HG02759 (cell line): ENCODE results near the gene AXIN1.
"Not testable (repeated sequence)": the region's sequence is repeated elsewhere in the genome, so short reads cannot be mapped to it uniquely, and the experiment has no call there.

ENCODE experiments used
- ATAC-seq: cut with Tn5 transposase; IDR thresholded peaks from one replicate; pipeline ENCODE4 v1.9.1; 2021; ENCODE audit warnings: mild to moderate bottlenecking, moderate library complexity; ENCODE audit not compliant: unreplicated experiment

The AXIN1 gene, protein sequence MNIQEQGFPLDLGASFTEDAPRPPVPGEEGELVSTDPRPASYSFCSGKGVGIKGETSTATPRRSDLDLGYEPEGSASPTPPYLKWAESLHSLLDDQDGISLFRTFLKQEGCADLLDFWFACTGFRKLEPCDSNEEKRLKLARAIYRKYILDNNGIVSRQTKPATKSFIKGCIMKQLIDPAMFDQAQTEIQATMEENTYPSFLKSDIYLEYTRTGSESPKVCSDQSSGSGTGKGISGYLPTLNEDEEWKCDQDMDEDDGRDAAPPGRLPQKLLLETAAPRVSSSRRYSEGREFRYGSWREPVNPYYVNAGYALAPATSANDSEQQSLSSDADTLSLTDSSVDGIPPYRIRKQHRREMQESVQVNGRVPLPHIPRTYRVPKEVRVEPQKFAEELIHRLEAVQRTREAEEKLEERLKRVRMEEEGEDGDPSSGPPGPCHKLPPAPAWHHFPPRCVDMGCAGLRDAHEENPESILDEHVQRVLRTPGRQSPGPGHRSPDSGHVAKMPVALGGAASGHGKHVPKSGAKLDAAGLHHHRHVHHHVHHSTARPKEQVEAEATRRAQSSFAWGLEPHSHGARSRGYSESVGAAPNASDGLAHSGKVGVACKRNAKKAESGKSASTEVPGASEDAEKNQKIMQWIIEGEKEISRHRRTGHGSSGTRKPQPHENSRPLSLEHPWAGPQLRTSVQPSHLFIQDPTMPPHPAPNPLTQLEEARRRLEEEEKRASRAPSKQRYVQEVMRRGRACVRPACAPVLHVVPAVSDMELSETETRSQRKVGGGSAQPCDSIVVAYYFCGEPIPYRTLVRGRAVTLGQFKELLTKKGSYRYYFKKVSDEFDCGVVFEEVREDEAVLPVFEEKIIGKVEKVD

DNA sequence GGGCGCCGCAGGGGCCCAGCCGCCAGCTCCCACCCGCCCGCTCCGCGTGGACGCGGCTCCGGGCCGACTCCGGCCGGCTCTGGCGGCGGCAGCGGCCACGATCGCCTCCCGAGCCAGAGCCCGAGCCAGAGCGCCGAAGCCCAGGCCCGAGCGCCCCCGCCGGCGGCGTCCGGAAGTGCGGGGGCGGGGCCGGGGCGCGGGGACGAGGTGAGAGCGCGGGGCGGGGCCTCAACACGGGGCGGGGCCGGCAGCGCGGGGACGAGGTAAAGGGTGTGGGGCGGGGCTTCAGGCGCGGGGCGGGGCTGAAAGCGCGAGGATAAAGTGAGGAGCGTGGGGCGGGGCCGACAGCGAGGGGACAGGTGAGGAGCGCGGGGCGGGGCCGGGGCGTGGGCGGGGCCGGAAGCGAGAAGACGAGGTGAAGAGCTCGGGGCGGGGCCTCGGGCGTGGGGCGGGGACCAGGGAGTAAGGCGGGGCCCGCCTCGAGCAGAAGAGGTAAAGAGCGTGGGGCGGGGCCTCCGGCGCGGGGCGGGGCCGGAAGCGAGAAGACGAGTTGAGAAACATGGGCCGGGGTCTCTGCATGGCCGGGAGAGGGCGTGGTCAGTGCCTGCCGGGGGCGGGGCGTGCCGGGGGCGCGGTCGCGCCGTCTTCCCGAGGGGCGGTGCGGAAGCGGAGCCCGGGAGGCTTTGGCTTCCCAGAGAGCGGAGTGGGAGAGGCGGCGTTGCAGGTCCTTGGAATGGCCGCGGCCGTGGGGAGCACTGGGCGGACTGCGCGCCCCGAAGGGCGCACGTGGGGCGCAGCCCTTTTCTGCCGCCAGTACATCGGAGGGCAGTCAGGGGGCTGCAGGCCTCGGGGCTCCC is at the start of gene AXIN1:
Gene AXIN1 (minus strand): TSS at position 177 of the 857 bp plus-strand sequence. CDS start 5,698 bp downstream, outside the sequence.
- ATAC-seq: peak; percentile 69

DNA sequence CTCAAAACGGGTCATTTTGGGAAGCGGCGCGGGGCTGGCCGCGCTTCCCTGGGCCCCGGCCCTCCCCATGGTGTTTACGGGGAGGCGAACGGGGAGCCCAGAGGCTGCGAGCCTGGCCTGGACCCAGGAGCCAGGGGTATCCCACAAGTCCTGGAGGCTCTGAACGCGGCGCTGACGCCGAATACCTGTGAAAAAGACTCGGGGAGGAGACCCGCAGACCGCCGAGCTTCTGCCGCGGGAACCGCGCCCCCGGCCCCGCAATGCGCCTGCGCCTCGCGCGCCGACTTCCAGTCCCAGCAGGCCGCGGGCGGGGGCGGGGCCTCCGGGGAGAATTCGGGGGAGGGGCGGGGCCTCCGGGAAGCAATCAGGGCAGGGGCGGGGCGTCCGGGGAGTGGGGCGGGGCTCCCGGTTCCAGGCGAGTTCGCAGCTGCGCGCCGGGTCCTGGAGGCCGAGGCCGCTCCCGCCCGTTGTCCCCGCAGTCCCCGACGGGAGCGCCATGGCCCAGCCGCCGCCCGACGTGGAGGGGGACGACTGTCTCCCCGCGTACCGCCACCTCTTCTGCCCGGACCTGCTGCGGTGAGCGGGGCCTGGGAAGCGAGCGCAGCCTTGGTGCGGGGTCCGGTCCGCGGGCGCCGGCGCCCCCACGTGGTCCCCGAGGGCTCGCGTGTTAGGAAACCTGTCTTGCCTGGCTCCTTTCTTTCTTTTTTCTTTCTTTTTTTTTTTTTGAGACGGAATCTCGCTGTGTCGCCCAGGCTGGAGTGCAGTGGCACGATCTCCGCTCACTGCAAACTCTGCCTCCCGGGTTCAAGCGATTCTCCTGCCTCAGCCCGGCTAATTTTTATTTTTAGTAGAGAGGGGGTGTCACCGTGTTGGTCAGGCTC is 49.2 kb upstream of the AXIN1 start, which contains the start of gene DECR2:
Gene DECR2 (plus strand): TSS at position 418 of the 881 bp plus-strand sequence. CDS start 79 bp downstream, at position 497.
- peak; percentile 72 for ATAC-seq

DNA sequence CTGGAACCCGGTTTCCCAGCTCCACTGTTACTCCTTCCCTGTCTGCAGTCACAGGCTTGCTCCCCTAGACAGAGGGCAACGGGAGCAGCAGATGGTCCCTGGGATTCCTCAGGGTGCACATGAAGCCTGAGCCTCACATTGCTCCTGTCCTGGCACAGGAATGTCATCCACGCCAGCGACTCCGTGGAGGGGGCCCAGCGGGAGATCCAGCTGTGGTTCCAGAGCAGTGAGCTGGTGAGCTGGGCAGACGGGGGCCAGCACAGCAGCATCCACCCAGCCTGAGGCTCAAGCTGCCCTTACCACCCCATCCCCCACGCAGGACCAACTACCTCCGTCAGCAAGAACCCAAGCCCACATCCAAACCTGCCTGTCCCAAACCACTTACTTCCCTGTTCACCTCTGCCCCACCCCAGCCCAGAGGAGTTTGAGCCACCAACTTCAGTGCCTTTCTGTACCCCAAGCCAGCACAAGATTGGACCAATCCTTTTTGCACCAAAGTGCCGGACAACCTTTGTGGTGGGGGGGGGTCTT is 47.6 kb upstream of the AXIN1 start:
- no peak for ATAC-seq

DNA sequence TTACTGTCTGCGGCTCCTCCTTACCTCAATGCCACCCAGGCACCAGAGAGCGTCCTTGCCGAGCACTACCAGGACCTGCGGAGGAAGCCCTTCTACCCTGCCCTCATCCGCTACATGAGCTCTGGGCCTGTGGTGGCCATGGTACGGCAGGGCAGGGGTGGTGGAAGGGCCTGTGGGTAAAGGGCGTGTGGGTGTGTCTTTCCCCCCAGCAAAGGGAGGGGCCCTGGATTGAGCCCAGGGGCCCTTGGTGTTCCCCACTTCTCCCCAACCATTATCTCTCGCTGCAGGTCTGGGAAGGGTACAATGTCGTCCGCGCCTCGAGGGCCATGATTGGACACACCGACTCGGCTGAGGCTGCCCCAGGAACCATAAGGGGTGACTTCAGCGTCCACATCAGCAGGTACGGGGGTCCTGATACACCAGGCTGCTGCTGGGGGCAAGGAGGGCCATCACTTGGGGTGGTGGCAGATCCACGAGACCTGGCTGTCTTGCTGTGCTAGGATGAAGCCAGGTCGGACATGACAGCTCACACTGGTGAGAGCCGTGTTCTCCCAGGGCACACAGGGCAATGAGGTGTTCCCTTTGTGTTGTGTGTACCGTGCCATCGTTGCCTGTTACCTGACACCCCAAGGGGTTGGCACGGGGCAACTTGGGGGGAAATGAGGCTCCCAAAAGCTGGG is 47.0 kb upstream of the AXIN1 start:
- no peak for ATAC-seq

DNA sequence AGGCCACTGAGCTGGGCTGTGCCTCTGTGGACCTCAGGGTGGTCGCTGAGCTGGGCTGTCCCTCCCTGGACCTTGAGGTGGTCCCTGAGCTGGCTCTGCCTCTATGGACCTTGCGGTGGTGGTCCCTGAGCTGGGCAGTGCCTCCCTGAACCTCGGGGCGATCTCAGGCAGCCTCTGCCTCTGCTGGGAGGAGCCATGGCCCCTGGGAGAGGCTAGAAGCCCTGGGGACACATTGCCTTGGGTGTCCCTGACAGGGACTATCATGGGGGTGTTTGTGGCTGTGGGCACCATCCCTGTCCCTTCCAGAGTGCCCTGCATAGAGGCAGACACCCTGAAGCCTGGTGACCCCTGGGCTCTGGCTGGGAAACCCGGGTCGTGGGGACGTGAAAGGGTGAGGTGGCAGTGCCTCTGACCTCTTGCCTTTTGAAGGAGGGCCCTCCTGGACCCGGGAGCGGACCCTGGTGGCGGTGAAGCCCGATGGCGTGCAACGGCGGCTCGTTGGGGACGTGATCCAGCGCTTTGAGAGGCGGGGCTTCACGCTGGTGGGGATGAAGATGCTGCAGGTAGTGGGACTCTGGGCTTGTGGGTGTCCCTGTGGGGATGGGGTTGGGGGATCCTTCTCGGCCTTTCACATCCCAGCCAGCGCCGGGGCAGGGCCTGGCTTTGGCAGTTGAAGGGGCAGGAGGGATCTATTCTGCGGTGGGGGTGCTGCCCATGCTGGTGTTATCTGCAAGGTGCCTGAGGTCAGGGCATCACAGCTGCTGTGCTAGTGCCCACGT is 46.2 kb upstream of the AXIN1 start:
- ATAC-seq: no peak

DNA sequence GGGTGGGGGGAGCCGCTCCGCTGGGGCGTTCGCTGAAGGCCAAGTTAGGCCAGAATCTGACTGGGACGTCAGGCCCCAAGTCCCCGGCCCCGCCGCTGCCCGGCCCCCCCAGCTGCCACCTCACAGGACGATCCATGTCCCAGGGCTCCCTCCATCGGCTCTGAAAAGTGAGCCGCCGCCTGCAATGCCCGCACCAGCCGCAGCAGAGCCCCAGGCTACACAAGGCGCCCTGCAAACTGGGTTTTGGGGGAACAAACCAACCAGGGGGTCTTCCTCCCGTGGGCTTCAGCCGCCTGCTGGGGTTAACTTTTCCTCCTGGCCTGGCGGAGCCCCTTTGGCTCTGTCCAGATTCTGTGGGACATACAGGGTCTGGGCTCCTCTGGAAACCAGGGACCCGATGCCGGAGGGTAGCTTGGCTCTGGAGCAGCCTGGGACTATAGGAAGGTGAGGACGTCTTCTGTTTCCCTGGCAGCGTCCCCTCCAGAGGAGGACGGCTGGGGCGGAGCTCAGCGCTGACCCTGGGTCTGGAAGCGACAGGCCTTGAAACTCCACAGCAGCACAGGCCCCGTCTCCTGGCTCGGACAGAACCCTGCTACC is 45.3 kb upstream of the AXIN1 start:
- no peak for ATAC-seq

DNA sequence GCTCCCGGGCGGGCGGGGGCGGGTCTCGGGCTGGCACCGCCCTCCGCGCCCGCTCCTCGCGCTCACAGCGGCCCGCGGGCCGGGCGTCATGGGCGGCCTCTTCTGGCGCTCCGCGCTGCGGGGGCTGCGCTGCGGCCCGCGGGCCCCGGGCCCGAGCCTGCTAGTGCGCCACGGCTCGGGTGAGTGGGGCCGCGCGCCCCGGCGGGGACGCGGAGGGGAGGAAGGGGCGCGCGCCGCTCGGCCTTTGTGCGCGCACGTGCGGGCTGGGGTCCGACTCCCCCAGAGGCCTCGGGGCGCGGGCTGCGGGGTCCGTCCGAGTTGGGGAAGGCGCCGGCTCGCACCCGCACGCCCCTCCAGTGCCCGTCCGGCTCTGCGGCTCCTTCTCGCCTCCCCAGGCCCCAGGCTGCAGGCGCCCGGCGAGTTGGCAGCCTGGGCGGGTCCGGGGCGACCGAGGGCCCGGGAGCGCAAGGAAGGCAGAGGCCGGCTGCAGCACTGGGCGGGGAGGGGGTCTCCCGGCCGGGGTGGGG is 44.7 kb upstream of the AXIN1 start, which contains the start of gene NME4:
Gene NME4 (plus strand): TSS at position 65 of the 527 bp plus-strand sequence. CDS start 24 bp downstream, at position 89.
- no peak for ATAC-seq

DNA sequence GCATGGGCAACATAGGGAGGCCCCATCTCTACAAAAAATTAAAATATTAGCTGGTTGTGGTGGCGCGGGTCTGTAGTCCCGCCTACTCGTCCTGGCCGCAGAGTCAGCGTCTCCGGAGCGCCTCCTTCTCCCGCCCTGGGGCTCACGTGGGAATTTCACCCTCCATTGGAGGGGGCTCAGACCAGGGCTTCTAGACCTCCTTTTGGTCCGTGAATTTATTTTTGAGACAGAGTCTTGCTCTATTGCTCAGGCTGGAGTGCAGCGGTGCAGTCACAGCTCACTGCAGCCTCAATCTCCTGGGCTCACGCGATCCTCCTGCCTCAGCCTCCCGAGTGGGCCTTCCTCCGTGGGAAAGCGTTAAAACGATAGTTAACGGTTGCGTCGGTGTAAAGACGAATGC is 44.1 kb upstream of the AXIN1 start:
- ATAC-seq: no peak

DNA sequence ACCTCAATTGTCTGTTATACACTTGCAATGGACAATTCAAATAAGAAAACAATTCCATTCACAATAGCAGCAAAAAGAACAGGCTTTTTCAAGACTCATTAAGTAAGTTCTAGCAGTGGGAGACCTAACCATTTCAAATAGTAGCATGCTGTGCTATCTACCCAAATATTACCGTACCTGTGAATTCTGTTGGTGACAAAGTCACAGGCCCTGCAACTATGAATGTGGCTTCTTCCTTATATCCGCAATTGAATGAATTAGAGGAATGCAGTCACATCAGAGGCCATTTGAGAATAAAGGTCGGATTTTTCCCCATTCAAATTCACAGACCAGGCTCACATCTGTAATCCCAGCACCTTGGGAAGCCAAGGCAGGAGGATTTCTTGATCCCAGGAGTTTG is 43.7 kb upstream of the AXIN1 start:
- no peak for ATAC-seq

DNA sequence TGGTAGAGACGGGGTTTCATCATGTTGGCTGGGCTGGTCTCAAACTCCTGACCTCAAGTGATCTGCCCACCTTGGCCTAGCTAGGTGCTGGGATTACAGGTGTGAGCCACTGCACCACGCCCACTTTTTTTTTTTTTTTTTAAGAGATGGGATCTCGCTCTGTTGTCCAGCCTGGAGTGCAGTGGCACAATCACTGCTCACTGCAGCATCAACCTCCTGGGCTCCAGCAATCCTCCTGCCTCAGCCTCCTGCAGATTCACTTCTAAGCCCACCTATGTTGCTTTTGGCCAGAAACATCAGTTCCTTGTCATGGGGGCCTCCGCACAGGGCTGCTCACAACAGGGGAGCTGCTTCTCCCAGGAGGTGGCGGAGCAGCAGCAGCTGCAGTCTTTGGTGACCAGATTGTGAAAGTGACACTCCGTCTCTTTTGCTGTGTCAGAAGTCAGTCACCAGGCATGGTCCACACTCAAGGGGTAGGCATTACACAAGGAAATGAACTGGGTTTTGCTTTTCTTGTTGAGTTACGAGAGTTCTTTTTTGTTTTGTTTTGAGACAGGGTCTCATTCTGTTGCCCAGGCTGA is 40.0 kb upstream of the AXIN1 start:
- ATAC-seq: no peak

DNA sequence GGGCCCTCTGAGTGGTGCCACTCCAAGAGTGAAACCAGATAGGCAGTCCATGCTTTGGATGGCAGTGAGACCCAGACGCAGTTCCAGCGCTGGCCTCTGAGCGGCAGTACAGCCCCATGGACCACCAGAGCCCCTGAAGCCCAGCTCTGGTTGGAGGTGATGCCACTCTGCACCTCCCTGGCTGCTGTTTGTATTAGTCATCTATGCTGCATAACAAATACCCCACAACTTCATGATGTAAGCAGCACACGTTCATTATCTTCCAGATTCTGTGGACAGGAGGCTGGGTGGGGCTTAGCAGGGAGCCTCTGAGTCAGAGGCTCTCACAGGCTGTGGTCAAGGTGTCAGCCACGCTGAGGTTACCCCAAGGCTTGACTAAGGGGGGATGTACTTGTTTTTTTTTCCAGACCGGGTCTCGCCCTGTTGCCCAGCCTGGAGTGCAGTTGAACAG is 39.4 kb upstream of the AXIN1 start:
- no peak for ATAC-seq

DNA sequence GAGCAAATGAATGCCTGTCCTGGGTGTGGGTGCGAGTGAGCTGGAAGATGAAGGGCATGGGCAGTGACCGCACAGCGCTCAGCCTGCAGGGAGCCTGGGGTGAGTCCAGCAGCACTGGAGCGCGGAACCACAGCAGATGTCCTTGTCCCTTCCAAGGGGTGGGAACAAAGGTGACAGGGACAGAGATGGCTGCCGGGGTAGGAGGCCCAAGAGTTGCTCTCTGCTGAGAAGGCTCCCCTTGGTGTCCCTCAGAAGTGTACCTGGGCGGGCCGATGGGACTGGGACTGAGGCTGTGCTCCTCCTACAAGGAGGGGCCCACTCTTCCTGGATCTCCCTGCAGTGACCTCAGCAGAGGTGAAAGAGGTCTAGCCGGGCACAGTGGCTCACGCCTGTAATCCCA is 36.8 kb upstream of the AXIN1 start:
- ATAC-seq: no peak

DNA sequence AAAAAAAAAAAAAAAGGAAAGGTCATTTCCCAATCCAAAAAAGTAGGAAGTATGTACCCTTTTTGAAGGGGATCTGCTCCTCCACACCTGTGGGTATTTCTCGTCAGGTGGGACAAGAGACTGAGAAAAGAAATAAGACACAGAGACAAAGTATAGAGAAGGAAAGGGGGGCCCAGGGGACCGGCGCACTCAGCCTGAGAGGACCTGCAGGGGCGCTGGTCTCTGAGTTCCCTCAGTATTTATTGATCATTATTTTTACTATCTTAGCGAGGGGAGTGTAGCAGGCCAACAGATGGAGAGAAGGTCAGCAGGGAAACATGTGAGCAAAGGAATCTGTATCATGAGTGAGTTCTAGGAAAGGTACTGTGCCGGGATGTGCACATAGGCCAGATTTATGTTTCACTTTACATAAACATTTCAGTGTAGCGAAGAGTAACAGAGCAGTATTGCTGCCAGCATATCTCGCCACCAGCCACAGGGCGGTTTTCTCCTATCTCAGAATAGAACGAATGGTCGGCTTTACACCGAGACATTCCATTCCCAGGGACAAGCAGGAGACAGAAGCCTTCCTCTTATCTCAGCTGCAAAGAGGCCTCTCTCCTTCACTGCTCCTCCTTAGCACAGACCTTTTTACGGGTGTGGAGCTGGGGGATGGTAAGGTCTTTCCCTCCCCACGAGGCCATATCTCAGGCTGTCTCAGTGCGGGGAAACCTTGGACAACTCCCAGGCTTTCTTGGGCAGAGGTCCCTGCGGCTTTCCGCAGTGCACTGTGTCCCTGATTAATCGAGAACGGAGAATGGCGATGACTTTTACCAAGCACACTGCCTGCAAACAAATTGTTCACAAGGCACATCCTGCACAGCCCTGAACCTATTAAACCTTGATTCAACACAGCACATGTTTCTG is 35.5 kb upstream of the AXIN1 start:
- ATAC-seq: not testable (repeated sequence)

DNA sequence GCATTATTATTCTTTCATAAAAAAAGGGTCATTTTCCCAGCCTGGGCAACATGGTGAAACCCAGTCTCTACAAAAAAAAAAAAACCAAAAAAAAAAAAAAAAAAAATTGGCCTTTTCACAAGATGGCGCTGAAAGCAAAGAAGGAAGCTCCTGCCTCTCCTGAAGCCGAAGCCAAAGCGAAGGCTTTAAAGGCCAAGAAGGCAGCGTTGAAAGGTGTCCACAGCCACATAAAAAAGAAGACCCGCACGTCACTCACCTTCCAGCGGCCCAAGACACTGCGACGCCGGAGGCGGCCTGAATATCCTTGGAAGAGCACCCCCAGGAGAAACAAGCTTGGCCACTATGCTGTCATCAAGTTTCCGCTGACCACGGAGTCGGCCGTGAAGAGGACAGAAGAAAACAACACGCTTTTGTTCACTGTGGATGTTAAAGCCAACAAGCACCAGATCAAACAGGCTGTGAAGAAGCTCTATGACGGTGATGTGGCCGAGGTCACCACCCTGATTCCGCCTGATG is 34.2 kb upstream of the AXIN1 start:
- no peak for ATAC-seq

DNA sequence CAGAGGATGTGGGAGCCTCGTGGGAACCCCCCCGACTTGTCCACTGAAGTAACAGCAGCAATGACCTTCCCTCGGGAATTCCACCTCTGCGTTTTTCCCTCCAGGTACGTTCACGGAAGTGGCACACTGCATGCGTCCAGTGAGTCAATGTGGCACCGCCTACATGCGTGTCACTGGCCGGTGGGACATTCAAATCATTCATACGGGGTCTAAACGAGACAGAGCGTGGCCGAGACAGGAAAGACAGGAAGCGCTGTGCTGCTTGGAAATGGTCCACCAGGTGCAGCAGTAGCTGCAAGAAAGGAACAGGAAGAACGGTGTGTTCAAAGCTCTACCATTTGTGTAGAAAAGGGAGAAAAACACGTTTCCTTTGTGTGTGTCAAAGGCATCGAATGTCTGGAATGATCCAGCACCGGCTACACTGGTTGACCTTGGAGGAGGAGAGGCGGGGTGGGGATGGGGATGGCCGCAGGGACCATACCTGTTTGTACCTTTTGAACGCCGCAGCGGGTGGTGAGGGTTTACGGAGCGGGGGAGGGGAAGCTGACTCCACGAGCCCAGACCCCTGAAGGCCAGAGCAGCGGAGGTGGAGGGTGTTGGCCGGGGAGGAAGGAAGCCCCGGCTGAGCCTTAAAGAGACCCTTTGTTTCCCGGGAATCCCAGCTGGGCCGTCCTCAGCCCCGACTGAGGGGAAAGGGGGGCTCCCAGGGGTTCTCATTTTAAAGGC is 31.0 kb upstream of the AXIN1 start:
- no peak for ATAC-seq
